ENCODE measurements around the gene TSPAN8.
"Not testable (repeated sequence)": the region's sequence is repeated elsewhere in the genome, so short reads cannot be mapped to it uniquely, and the experiment has no call there.

The TSPAN8 gene

GRCh38 chr12:71135077-71135811 lies 22.6 kb downstream of the TSPAN8 start:
- no peak for DNase-seq (ENCODE audit: low read depth, low spot score)
- no peak overlapping the region for H3K4me3 ChIP-seq (ENCODE audit: low read length)

- H3K4me3 ChIP-seq (ENCODE audit: low read length): no peak overlapping the region
- no peak for DNase-seq (ENCODE audit: low read depth, low spot score)
These were observed 23.4 kb downstream of the TSPAN8 start for GRCh38 chr12:71134405-71134804.

- no peak overlapping the region for H3K4me3 ChIP-seq (ENCODE audit: low read length)
- no peak for DNase-seq (ENCODE audit: low read depth, low spot score)
These were observed 27.2 kb downstream of the TSPAN8 start for GRCh38 chr12:71130521-71131069.

GRCh38 chr12:71129364-71129763 lies 28.4 kb downstream of the TSPAN8 start:
- H3K4me3 ChIP-seq (ENCODE audit: low read length): no peak overlapping the region

GRCh38 chr12:71128191-71128788 lies 29.5 kb downstream of the TSPAN8 start:
- no peak for DNase-seq (ENCODE audit: low read depth, low spot score)
- no peak overlapping the region for H3K4me3 ChIP-seq (ENCODE audit: low read length)

More at GRCh38 chr12:71129364-71129763, 28.4 kb downstream of the TSPAN8 start:
- no peak for DNase-seq (ENCODE audit: low read depth, low spot score)

- H3K4me3 ChIP-seq (ENCODE audit: low read length): no peak overlapping the region
- DNase-seq (ENCODE audit: low read depth, low spot score): no peak
These were observed 31.9 kb downstream of the TSPAN8 start for GRCh38 chr12:71125949-71126348.

- H3K4me3 ChIP-seq (ENCODE audit: low read length): no peak overlapping the region
- DNase-seq (ENCODE audit: low read depth, low spot score): no peak
These were observed 32.3 kb downstream of the TSPAN8 start for GRCh38 chr12:71125515-71125914.

- H3K4me3 ChIP-seq (ENCODE audit: low read length): no peak overlapping the region
- no peak for DNase-seq (ENCODE audit: low read depth, low spot score)
These were observed 32.9 kb downstream of the TSPAN8 start for GRCh38 chr12:71124835-71125460.

GRCh38 chr12:71113148-71113547 lies 44.7 kb downstream of the TSPAN8 start:
- H3K4me3 ChIP-seq (ENCODE audit: low read length); DNase-seq (ENCODE audit: low read depth, low spot score): not testable (repeated sequence)

GRCh38 chr12:71109834-71110233 lies 48.0 kb downstream of the TSPAN8 start:
- H3K4me3 ChIP-seq (ENCODE audit: low read length): no peak overlapping the region
- no peak for DNase-seq (ENCODE audit: low read depth, low spot score)

GRCh38 chr12:71108355-71108754 lies 49.4 kb downstream of the TSPAN8 start:
- no peak for DNase-seq (ENCODE audit: low read depth, low spot score)
- no peak overlapping the region for H3K4me3 ChIP-seq (ENCODE audit: low read length)

GRCh38 chr12:71107936-71108335 lies 49.9 kb downstream of the TSPAN8 start:
- H3K4me3 ChIP-seq (ENCODE audit: low read length): no peak overlapping the region
- no peak for DNase-seq (ENCODE audit: low read depth, low spot score)

GRCh38 chr12:71105956-71106355 lies 51.8 kb downstream of the TSPAN8 start:
- DNase-seq (ENCODE audit: low read depth, low spot score): no peak
- no peak overlapping the region for H3K4me3 ChIP-seq (ENCODE audit: low read length)

- no peak overlapping the region for H3K4me3 ChIP-seq (ENCODE audit: low read length)
- DNase-seq (ENCODE audit: low read depth, low spot score): no peak
These were observed 65.5 kb downstream of the TSPAN8 start for GRCh38 chr12:71092290-71092689.

- no peak overlapping the region for H3K4me3 ChIP-seq (ENCODE audit: low read length)
- no peak for DNase-seq (ENCODE audit: low read depth, low spot score)
These were observed 66.8 kb downstream of the TSPAN8 start for GRCh38 chr12:71090971-71091370.

GRCh38 chr12:71085575-71085974 lies 72.2 kb downstream of the TSPAN8 start:
- DNase-seq (ENCODE audit: low read depth, low spot score): no peak
- H3K4me3 ChIP-seq (ENCODE audit: low read length): no peak overlapping the region

GRCh38 chr12:71075743-71076142 lies 82.1 kb downstream of the TSPAN8 start:
- H3K4me3 ChIP-seq (ENCODE audit: low read length): no peak overlapping the region
- DNase-seq (ENCODE audit: low read depth, low spot score): no peak

All from Jurkat, Clone E6-1 (cell line).